Ishikawa (cell line): ENCODE data around the gene MRFAP1.
A peak's percentile ranks its signal among the peaks of the same experiment; 100 is the strongest.

Experiments
- CEBPB ChIP-seq: IDR thresholded peaks from 2 replicates; pipeline ENCODE4 v1.6.1; 2012
- CREB1 ChIP-seq: IDR thresholded peaks from 2 replicates; pipeline ENCODE4 v1.6.1; 2012; ENCODE audit warnings: low read depth
- EGR1 ChIP-seq: IDR thresholded peaks from 2 replicates; pipeline ENCODE4 v1.6.1; 2012
- EP300 ChIP-seq: IDR thresholded peaks from 2 replicates; pipeline ENCODE4 v1.6.1; 2012; ENCODE audit warnings: borderline replicate concordance
- FOXM1 ChIP-seq: IDR thresholded peaks from 2 replicates; pipeline ENCODE4 v1.6.1; 2012; ENCODE audit warnings: low read depth, borderline replicate concordance
- MAX ChIP-seq: IDR thresholded peaks from 2 replicates; pipeline ENCODE4 v1.6.1; 2012
- NFIC ChIP-seq: IDR thresholded peaks from 2 replicates; pipeline ENCODE4 v1.6.1; 2012
- RAD21 ChIP-seq: IDR thresholded peaks from 2 replicates; pipeline ENCODE4 v1.6.1; 2012; ENCODE audit warnings: low read depth
- REST ChIP-seq: IDR thresholded peaks from 2 replicates; pipeline ENCODE4 v1.6.1; 2012; ENCODE audit warnings: low read depth, mild to moderate bottlenecking
- TAF1 ChIP-seq: IDR thresholded peaks from 2 replicates; pipeline ENCODE4 v1.6.1; 2012; ENCODE audit warnings: low read depth, mild to moderate bottlenecking
- TCF12 ChIP-seq: IDR thresholded peaks from 2 replicates; pipeline ENCODE4 v1.6.1; 2012; ENCODE audit warnings: low read depth
- TEAD4 ChIP-seq: IDR thresholded peaks from 2 replicates; pipeline ENCODE4 v1.6.1; 2012
- USF1 ChIP-seq: IDR thresholded peaks from 2 replicates; pipeline ENCODE4 v1.6.1; 2012
- YY1 ChIP-seq: IDR thresholded peaks from 2 replicates; pipeline ENCODE4 v1.6.1; 2012; ENCODE audit warnings: low read depth
- ZBTB7A ChIP-seq: IDR thresholded peaks from 2 replicates; pipeline ENCODE4 v1.6.1; 2012; ENCODE audit warnings: low read depth

The MRFAP1 gene

GRCh38 chr4:6659897-6660296, 19.4 kb downstream of the MRFAP1 start:
- TF ChIP-seq YY1 (no peak), REST (no peak), FOXM1 (no peak), NFIC (no peak), TAF1 (no peak), TEAD4 (no peak), CREB1 (no peak), USF1 (no peak)

DNA sequence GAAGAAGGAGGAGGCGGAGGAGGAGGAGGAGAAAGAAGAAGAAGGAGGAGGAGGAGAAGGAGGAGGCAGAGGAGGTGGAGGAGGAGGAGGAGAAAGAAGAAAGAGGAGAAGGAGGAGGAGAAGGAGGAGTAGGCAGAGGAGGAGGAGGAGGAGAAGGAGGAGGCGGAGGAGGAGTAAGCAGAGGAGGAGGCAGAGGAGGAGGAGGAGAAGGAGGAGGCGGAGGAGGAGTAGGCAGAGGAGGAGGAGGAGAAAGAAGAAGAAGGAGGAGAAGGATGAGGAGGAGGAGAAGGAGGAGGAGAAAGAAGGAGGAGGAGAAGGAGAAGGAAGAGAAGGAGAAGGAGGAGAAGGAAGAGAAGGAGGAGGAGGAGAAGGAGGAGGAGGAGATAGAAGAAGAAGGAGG, 19.9 kb downstream of the MRFAP1 start:
- TF ChIP-seq EGR1 = peak; percentile 49; the same call in 1 of the 2 replicates
- TF ChIP-seq USF1 = no peak

GRCh38 chr4:6662591-6662990, 22.1 kb downstream of the MRFAP1 start:
- TF ChIP-seq TCF12 (no peak), EGR1 (no peak), TAF1 (no peak), MAX (no peak), CEBPB (no peak), REST (no peak), TEAD4 (no peak), FOXM1 (no peak), YY1 (no peak), USF1 (no peak), EP300 (no peak), RAD21 (no peak), CREB1 (no peak), NFIC (no peak), ZBTB7A (no peak)

GRCh38 chr4:6663596-6664393, 23.3 kb downstream of the MRFAP1 start:
- TF ChIP-seq EGR1 (no peak), RAD21 (no peak), MAX (no peak), FOXM1 (no peak), TAF1 (no peak), CEBPB (no peak), REST (no peak), USF1 (no peak), TCF12 (no peak), TEAD4 (no peak), YY1 (no peak), CREB1 (no peak)
